Ovary (tissue), 9 donors: ENCODE results near the gene EPB41L2. TPM values are rescaled to one million over a fixed set of nuclear protein-coding genes. Genes with fewer than 3 reads are reported as not detected.
"Not testable (repeated sequence)": the region's sequence is repeated elsewhere in the genome, so short reads cannot be mapped to it uniquely, and the experiment has no call there.

ENCODE experiments used
- DNase-seq, 5 donors: peaks; one replicate each; pipeline ENCODE4 v3.0.0-alpha.2; 2019 to 2020
- H3K27ac ChIP-seq, 2 donors: fragments of 200-600 bp; one replicate each; pipeline versions ENCODE4 v1.5.1 to v1.8.0; 2019 to 2022
- H3K27me3 ChIP-seq: fragments of 200-600 bp; one replicate; pipeline ENCODE4 v1.8.0; 2022
- H3K36me3 ChIP-seq: fragments of 200-600 bp; sonication (generic); one replicate; pipeline ENCODE4 v1.5.1; 2019
- H3K4me1 ChIP-seq: one replicate; pipeline ENCODE4 v1.8.1; 2013; ENCODE audit warnings: mild to moderate bottlenecking, moderate library complexity; ENCODE audit not compliant: insufficient read depth
- H3K4me3 ChIP-seq: fragments of 200-600 bp; sonication (generic); one replicate; pipeline ENCODE4 v1.5.1; 2017
- H3K9me3 ChIP-seq, 2 donors: fragments of 200-600 bp in 1 of 2; sonication (generic) in 1 of 2; one replicate each; pipeline versions ENCODE4 v1.5.1 to v1.8.1; 2013 to 2019; ENCODE audit warnings: mild to moderate bottlenecking in 1 of 2, moderate library complexity in 1 of 2
- CTCF ChIP-seq, 3 donors: fragments of 450-650 bp in 2 of 3; fragments of 200-600 bp in 1 of 3; IDR thresholded peaks; one replicate each; pipeline versions ENCODE4 v1.5.1 to v1.8.0; 2016 to 2022; ENCODE audit warnings: antibody characterized with exemption in 3 of 3, mild to moderate bottlenecking in 1 of 3
- EP300 ChIP-seq: sonication (generic); formaldehyde crosslinking; IDR thresholded peaks from one replicate; pipeline ENCODE4 v1.6.1; 2017; ENCODE audit warnings: antibody characterized with exemption
- POLR2A ChIP-seq: fragments of 450-650 bp; IDR thresholded peaks from one replicate; pipeline ENCODE4 v1.6.1; 2017; ENCODE audit warnings: antibody characterized with exemption, mild to moderate bottlenecking, moderate library complexity
- WGBS, 3 donors: extraction: QIAGEN DNeasy Blood & Tissue Kit in 1 of 3; methylation state at CpG; one replicate each; pipeline versions ENCODE4 v1.1.5 to v1.1.7; 2013 to 2017; 5-methylcytosine and 5-hydroxymethylcytosine counted together
- intact Hi-C, 4 donors: fragments of 100-400 bp; cut with DNase I; formaldehyde crosslinking; loops; one replicate each; pipeline versions ENCODE4 v1.11.0 to v1.15.1; 2022 to 2023
- polyA plus RNA-seq, 2 donors: library from polyadenylated mRNA; stranded (reverse); fragments of 200-250 nt in 1 of 2; fragments of 350-450 nt in 1 of 2; fragmentation: Illumina TruSeq in 1 of 2; extraction: RNeasy Lipid Tissue Mini Kit (QIAGEN cat#74804) in 1 of 2; gene quantifications; one replicate each; pipeline ENCODE4 v1.2.3, GENCODE V29; 2013 to 2014
- total RNA-seq, 7 donors: library from RNA; depleted of rRNA in 2 of 7; stranded (reverse); fragments of >200 nt in 2 of 7; fragmentation: NEBNext Ultra II Directional in 3 of 7; extraction: Animal tissue kit (Norgen Biotek cat#: 25700) in 3 of 7; gene quantifications; one replicate each; pipeline versions ENCODE4 v1.1.0 to v1.2.4, GENCODE V29; 2016 to 2023
- donor health status: DM: no; HTN: no; CAD: no; lungs with moderate emphysema.
- donor health status: DM: no; HTN: no; CAD: no.
- donor health status: Bipolar disorder and iron deficiency.
- donor health status: DM: yes; HTN: yes; CAD: no.
- donor health status: DM: no; HTN: no; CAD: no.
- donor health status: DM: yes; HTN: yes; CAD: no.

EPB41L2 gene
- total and polyA plus RNA-seq, 9 donors: 49.8 to 294 (median 204) TPM

GRCh38 chr6:131009790-131010189 is 53.3 kb downstream of the EPB41L2 start:
- H3K27me3 ChIP-seq: no peaks in the 10 kb centered on the region
- no peaks in the 10 kb centered on the region for H3K9me3 ChIP-seq
- 89 to 96% (median 91%) methylated on average over 2 of the region's 2 CpGs for WGBS, 3 donors
- H3K4me1 ChIP-seq: peaks cover 9% of the 10 kb centered on the region
- H3K36me3 ChIP-seq: no peaks in the 10 kb centered on the region
- DNase-seq: no peak
- intact Hi-C loops: no loop called here
- no peak overlapping the region for H3K27ac ChIP-seq
- no peak overlapping the region for H3K4me3 ChIP-seq
- TF ChIP-seq CTCF (IDR thresholded peaks at IDR 0.05) (no peak), POLR2A (no peak), EP300 (no peak)

GRCh38 chr6:131008965-131009364 is 54.1 kb downstream of the EPB41L2 start:
- H3K9me3 ChIP-seq, H3K36me3 ChIP-seq, DNase-seq, H3K4me3 ChIP-seq, H3K27me3 ChIP-seq, H3K27ac ChIP-seq, intact Hi-C loops: not testable (repeated sequence)
- 94 to 95% (median 95%) methylated on average over 2 of the region's 2 CpGs for WGBS, 3 donors
- peaks cover 11% of the 10 kb centered on the region for H3K4me1 ChIP-seq

GRCh38 chr6:131007964-131008363 is 55.1 kb downstream of the EPB41L2 start:
- H3K27ac ChIP-seq, H3K9me3 ChIP-seq, H3K36me3 ChIP-seq, H3K27me3 ChIP-seq, intact Hi-C loops, DNase-seq, H3K4me3 ChIP-seq: not testable (repeated sequence)
- 77 to 89% (median 88%) methylated on average over 5 of the region's 5 CpGs for WGBS, 3 donors
- H3K4me1 ChIP-seq: peaks cover 13% of the 10 kb centered on the region

- 89 to 99% (median 99%) methylated on average over 5 of the region's 5 CpGs for WGBS, 3 donors
These were observed 55.8 kb downstream of the EPB41L2 start for GRCh38 chr6:131007286-131007685.

GRCh38 chr6:131005439-131006016 is 57.5 kb downstream of the EPB41L2 start:
- TF ChIP-seq POLR2A (no peak), EP300 (no peak), CTCF (IDR thresholded peaks at IDR 0.05) (no peak)
- no peaks in the 10 kb centered on the region for H3K9me3 ChIP-seq
- no peaks in the 10 kb centered on the region for H3K27me3 ChIP-seq
- H3K27ac ChIP-seq: no peak overlapping the region
- H3K36me3 ChIP-seq: no peaks in the 10 kb centered on the region
- DNase-seq: no peak
- H3K4me3 ChIP-seq: no peak overlapping the region
- H3K4me1 ChIP-seq: peaks cover 12% of the 10 kb centered on the region
- intact Hi-C loops: no loop called here
- 42 to 62% (median 51%) methylated on average over 3 of the region's 3 CpGs for WGBS, 3 donors

More at GRCh38 chr6:131007286-131007685, 55.8 kb downstream of the EPB41L2 start:
- no peak overlapping the region for H3K4me3 ChIP-seq
- no peak for DNase-seq
- intact Hi-C loops: no loop called here
- no peaks in the 10 kb centered on the region for H3K9me3 ChIP-seq
- H3K4me1 ChIP-seq: peaks cover 13% of the 10 kb centered on the region
- TF ChIP-seq EP300 (no peak), POLR2A (no peak), CTCF (IDR thresholded peaks at IDR 0.05) (no peak)
- H3K27me3 ChIP-seq: no peaks in the 10 kb centered on the region
- no peaks in the 10 kb centered on the region for H3K36me3 ChIP-seq
- no peak overlapping the region for H3K27ac ChIP-seq
